Caco-2 (cell line): Measurements from ENCODE around the gene MT2A. TPM values are rescaled to one million over a fixed set of nuclear protein-coding genes. Genes with fewer than 3 reads are reported as not detected.

ENCODE experiments used
- BruUV-seq: library from RNA; stranded (reverse); fragments of 400-500 nt; replicated peaks from 2 replicates; lab custom pipeline; 2021; lab: Mats Ljungman, UMichigan
- CTCF ChIA-PET: fragments of 300-600 bp; sonication (Branson Sonifier 250); formaldehyde crosslinking; loops from one replicate; lab custom pipeline; 2022; ENCODE audit warnings: antibody characterized with exemption; lab: Charles Lee
- POLR2A ChIA-PET: fragments of 300-600 bp; sonication (Branson Sonifier 250); formaldehyde crosslinking; loops from one replicate; lab custom pipeline; 2022; ENCODE audit warnings: antibody characterized with exemption; lab: Charles Lee
- DNase-seq, 2 experiments: peaks; one replicate each; pipeline versions ENCODE4 v3.0.0 to v3.0.0-alpha.2; 2020 to 2022
- H3K27me3 ChIP-seq: replicated peaks from 2 replicates; pipeline ENCODE4 v1.6.0; 2011; ENCODE audit warnings: low read length; ENCODE audit not compliant: control insufficient read depth, insufficient read depth
- H3K36me3 ChIP-seq: 2 replicates; pipeline ENCODE4 v1.5.1; 2011; ENCODE audit warnings: low read length; ENCODE audit not compliant: control insufficient read depth, insufficient read depth
- H3K4me1 ChIP-seq: fragments of 250-450 bp; sonication (Bioruptor Pico); 2 replicates; pipeline ENCODE4 v1.5.1; 2020; ENCODE audit warnings: mild to moderate bottlenecking
- H3K4me3 ChIP-seq: 2 replicates; pipeline ENCODE4 v1.5.1; 2011; ENCODE audit warnings: low read depth, mild to moderate bottlenecking, control low read depth, low read length
- H3K9me3 ChIP-seq: fragments of 250-450 bp; sonication (Bioruptor Pico); 2 replicates; pipeline ENCODE4 v1.5.1; 2020; ENCODE audit warnings: mild to moderate bottlenecking, moderate library complexity
- H3K27ac Mint-ChIP-seq: one replicate; pipeline ENCODE4 v1.8.0; 2022; ENCODE audit warnings: mixed read lengths; ENCODE audit not compliant: unreplicated experiment
- H3K27me3 Mint-ChIP-seq: one replicate; pipeline ENCODE4 v1.8.0; 2022; ENCODE audit warnings: mixed read lengths; ENCODE audit not compliant: insufficient read depth, unreplicated experiment
- H3K36me3 Mint-ChIP-seq: one replicate; pipeline ENCODE4 v1.8.0; 2022; ENCODE audit warnings: mild to moderate bottlenecking, mixed read lengths; ENCODE audit not compliant: insufficient read depth, unreplicated experiment
- H3K4me1 Mint-ChIP-seq: one replicate; pipeline ENCODE4 v1.8.0; 2022; ENCODE audit warnings: low read depth, mixed read lengths; ENCODE audit not compliant: unreplicated experiment
- H3K4me3 Mint-ChIP-seq: one replicate; pipeline ENCODE4 v1.8.0; 2022; ENCODE audit warnings: mild to moderate bottlenecking, moderate library complexity, mixed read lengths; ENCODE audit not compliant: unreplicated experiment
- H3K9me3 Mint-ChIP-seq: one replicate; pipeline ENCODE4 v1.8.0; 2022; ENCODE audit warnings: mixed read lengths; ENCODE audit not compliant: unreplicated experiment
- intact Hi-C: fragments of 100-400 bp; cut with micrococcal nuclease; formaldehyde crosslinking; loops from one replicate; pipeline ENCODE4 v1.10.0; 2022; ENCODE audit not compliant: unreplicated experiment
- total RNA-seq: library from RNA; stranded (reverse); gene quantifications from 2 replicates; pipeline ENCODE4 v1.2.3, GENCODE V29; 2022
- TF ChIP-seq, protein P1 (sequence below), 2 experiments: fragments of 200-600 bp in 1 of 2; IDR thresholded peaks; 1 replicate in 1 of 2; 2 replicates in 1 of 2; pipeline versions ENCODE4 v1.5.1 to v1.8.0; 2011 to 2022; ENCODE audit warnings: antibody characterized with exemption in 1 of 2, control low read depth in 1 of 2, inconsistent platforms in 1 of 2, low read depth in 1 of 2, low read length in 1 of 2, mild to moderate bottlenecking in 1 of 2, moderate library complexity in 1 of 2; ENCODE audit not compliant: insufficient read depth in 1 of 2, severe bottlenecking in 1 of 2, unreplicated experiment in 1 of 2

Gene MT2A
- total RNA-seq, 1 experiment from 2014 or later = 10.5 TPM

- TF ChIP-seq, protein P1, sequence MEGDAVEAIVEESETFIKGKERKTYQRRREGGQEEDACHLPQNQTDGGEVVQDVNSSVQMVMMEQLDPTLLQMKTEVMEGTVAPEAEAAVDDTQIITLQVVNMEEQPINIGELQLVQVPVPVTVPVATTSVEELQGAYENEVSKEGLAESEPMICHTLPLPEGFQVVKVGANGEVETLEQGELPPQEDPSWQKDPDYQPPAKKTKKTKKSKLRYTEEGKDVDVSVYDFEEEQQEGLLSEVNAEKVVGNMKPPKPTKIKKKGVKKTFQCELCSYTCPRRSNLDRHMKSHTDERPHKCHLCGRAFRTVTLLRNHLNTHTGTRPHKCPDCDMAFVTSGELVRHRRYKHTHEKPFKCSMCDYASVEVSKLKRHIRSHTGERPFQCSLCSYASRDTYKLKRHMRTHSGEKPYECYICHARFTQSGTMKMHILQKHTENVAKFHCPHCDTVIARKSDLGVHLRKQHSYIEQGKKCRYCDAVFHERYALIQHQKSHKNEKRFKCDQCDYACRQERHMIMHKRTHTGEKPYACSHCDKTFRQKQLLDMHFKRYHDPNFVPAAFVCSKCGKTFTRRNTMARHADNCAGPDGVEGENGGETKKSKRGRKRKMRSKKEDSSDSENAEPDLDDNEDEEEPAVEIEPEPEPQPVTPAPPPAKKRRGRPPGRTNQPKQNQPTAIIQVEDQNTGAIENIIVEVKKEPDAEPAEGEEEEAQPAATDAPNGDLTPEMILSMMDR (IDR thresholded peaks at IDR 0.05; ENCODE audit: insufficient read depth in 1 of 2, low read depth in 1 of 2, low read length in 1 of 2, severe bottlenecking in 1 of 2, unreplicated experiment in 1 of 2) = no peak
- H3K27me3 ChIP-seq = no peaks in the 10 kb centered on the region
- no peak overlapping the region for H3K4me3 ChIP-seq
- Mint-ChIP-seq H3K4me1 (no peaks in the 10 kb centered on the region), H3K27me3 (peaks cover 10% of the 10 kb centered on the region), H3K4me3 (no peak overlapping the region), H3K36me3 (no peaks in the 10 kb centered on the region), H3K27ac (no peak overlapping the region), H3K9me3 (no peaks in the 10 kb centered on the region)
- ChIA-PET CTCF (no interaction called here), POLR2A (no interaction called here)
- intact Hi-C loops = no loop called here
- DNase-seq = no peak
- H3K4me1 ChIP-seq = no peaks in the 10 kb centered on the region
- BruUV-seq = no TSS peak
- H3K9me3 ChIP-seq = peaks cover 5% of the 10 kb centered on the region; the same call in 1 of the 2 replicates
- no peaks in the 10 kb centered on the region for H3K36me3 ChIP-seq
Measured at GRCh38 chr16:56594292-56594619, 14.1 kb upstream of the MT2A start.

- no peak overlapping the region for H3K4me3 ChIP-seq
- no TSS peak for BruUV-seq
- no peaks in the 10 kb centered on the region for H3K9me3 ChIP-seq
- no peak overlapping the region for H3K4me3 Mint-ChIP-seq
- CTCF ChIA-PET = interaction anchor here (0.6 to 2.3 kb wide), 21 partner anchors 8 to 244 kb away, joined by 3 to 31 read pairs (median 4); partner anchors contain the start of genes BBS2, MT1A, MT1H and MT2A
- TF ChIP-seq, protein P1 (IDR thresholded peaks at IDR 0.05; ENCODE audit: insufficient read depth in 1 of 2, low read depth in 1 of 2, low read length in 1 of 2, severe bottlenecking in 1 of 2, unreplicated experiment in 1 of 2) = peak; percentile 67 to 84
- DNase-seq = peak; percentile 53 to 58
- no peaks in the 10 kb centered on the region for H3K4me1 ChIP-seq
- H3K36me3 Mint-ChIP-seq = no peaks in the 10 kb centered on the region
- intact Hi-C loops = loop anchor here (1.0 kb wide), 2 partner anchors 23 to 86 kb away; no protein-coding TSS in a partner anchor
- peaks cover 11% of the 10 kb centered on the region for H3K27me3 Mint-ChIP-seq
- POLR2A ChIA-PET = no interaction called here
- no peaks in the 10 kb centered on the region for H3K9me3 Mint-ChIP-seq
- no peaks in the 10 kb centered on the region for H3K27me3 ChIP-seq
- no peaks in the 10 kb centered on the region for H3K36me3 ChIP-seq
- no peak overlapping the region for H3K27ac Mint-ChIP-seq
- H3K4me1 Mint-ChIP-seq = peaks cover 8% of the 10 kb centered on the region
Measured at GRCh38 chr16:56600398-56600999, 7.9 kb upstream of the MT2A start.

GRCh38 chr16:56601325-56601724 lies 7.1 kb upstream of the MT2A start:
- Histone ChIP-seq H3K4me3 (no peak overlapping the region), H3K27me3 (no peaks in the 10 kb centered on the region), H3K9me3 (no peaks in the 10 kb centered on the region), H3K36me3 (no peaks in the 10 kb centered on the region), H3K4me1 (no peaks in the 10 kb centered on the region)
- CTCF ChIA-PET = interaction anchor here (0.6 to 2.3 kb wide), 10 partner anchors 16 to 357 kb away, joined by 3 to 31 read pairs (median 5); partner anchors contain the start of genes BBS2 and MT1A
- TF ChIP-seq, protein P1 (IDR thresholded peaks at IDR 0.05; ENCODE audit: insufficient read depth in 1 of 2, low read depth in 1 of 2, low read length in 1 of 2, severe bottlenecking in 1 of 2, unreplicated experiment in 1 of 2) = no peak
- H3K4me1 Mint-ChIP-seq = peaks cover 8% of the 10 kb centered on the region
- no peak for DNase-seq
- peaks cover 11% of the 10 kb centered on the region for H3K27me3 Mint-ChIP-seq
- no TSS peak for BruUV-seq
- intact Hi-C loops = no loop called here
- no peaks in the 10 kb centered on the region for H3K9me3 Mint-ChIP-seq
- H3K4me3 Mint-ChIP-seq = no peak overlapping the region
- no peaks in the 10 kb centered on the region for H3K36me3 Mint-ChIP-seq
- no peak overlapping the region for H3K27ac Mint-ChIP-seq
- POLR2A ChIA-PET = interaction anchor here (0.6 kb wide), 1 partner anchor 169 kb away, joined by 3 read pairs; no protein-coding TSS in a partner anchor
